IMR-90 (cell line): ENCODE results near the gene MAGOH. TPM values are rescaled to one million over a fixed set of nuclear protein-coding genes. Genes with fewer than 3 reads are reported as not detected.

Source experiments
- ATAC-seq: fragments of 200-7000 bp; cut with Tn5 transposase; 2 replicates; pipeline ENCODE4 v1.9.1; 2020; ENCODE audit warnings: low read depth, mild to moderate bottlenecking, moderate library complexity
- BruUV-seq: library from RNA; stranded (reverse); fragments of 400-500 nt; replicated peaks from 2 replicates; lab custom pipeline; 2021; lab: Mats Ljungman, UMichigan
- CTCF ChIA-PET: fragments of 300-600 bp; formaldehyde crosslinking; extraction: SDS; loops from one replicate; lab custom pipeline; 2021; ENCODE audit warnings: antibody characterized with exemption; lab: Yijun Ruan, JAX
- POLR2A ChIA-PET: fragments of 300-600 bp; sonication (Branson Sonifier 250); formaldehyde crosslinking; loops from one replicate; lab custom pipeline; 2022; ENCODE audit warnings: antibody characterized with exemption; ENCODE audit not compliant: unreplicated experiment; lab: Charles Lee
- DNase-seq: peaks from one replicate; pipeline ENCODE4 v3.0.0; 2013
- H2AFZ ChIP-seq: replicated peaks from 2 replicates; pipeline ENCODE3; 2013; ENCODE audit warnings: low read length, mild to moderate bottlenecking; ENCODE audit not compliant: poor library complexity
- H2AK5ac ChIP-seq: 2 replicates; pipeline ENCODE4 v1.6.1; 2013; ENCODE audit warnings: low read depth, low read length, inconsistent platforms
- H2AK9ac ChIP-seq: replicated peaks from 2 replicates; pipeline ENCODE3; 2013; ENCODE audit warnings: mild to moderate bottlenecking, low read depth, low read length, moderate library complexity; ENCODE audit not compliant: poor library complexity
- H2BK120ac ChIP-seq: 2 replicates; pipeline ENCODE4 v1.6.1; 2013; ENCODE audit warnings: low read depth, low read length, inconsistent platforms
- H2BK15ac ChIP-seq: 3 replicates; pipeline ENCODE4 v1.6.1; 2013; ENCODE audit warnings: low read depth, low read length, inconsistent platforms
- H2BK20ac ChIP-seq: 2 replicates; pipeline ENCODE4 v1.6.1; 2013; ENCODE audit warnings: low read depth, mild to moderate bottlenecking, inconsistent platforms, low read length, moderate library complexity
- H2BK5ac ChIP-seq: 2 replicates; pipeline ENCODE4 v1.6.1; 2013; ENCODE audit warnings: mild to moderate bottlenecking, low read depth, low read length, inconsistent platforms; ENCODE audit not compliant: poor library complexity, severe bottlenecking
- H3K14ac ChIP-seq: replicated peaks from 2 replicates; pipeline ENCODE4 v1.6.1; 2013; ENCODE audit warnings: low read depth, low read length, inconsistent platforms
- H3K18ac ChIP-seq: 2 replicates; pipeline ENCODE4 v1.6.1; 2013; ENCODE audit warnings: low read depth, low read length, control low read depth
- H3K23ac ChIP-seq: 2 replicates; pipeline ENCODE4 v1.6.1; 2013; ENCODE audit warnings: low read depth, low read length, inconsistent platforms
- H3K27ac ChIP-seq: 2 replicates; pipeline ENCODE4 v1.5.1; 2013; ENCODE audit warnings: mild to moderate bottlenecking, control low read depth, low read length; ENCODE audit not compliant: insufficient read depth
- H3K27me3 ChIP-seq: 2 replicates; pipeline ENCODE4 v1.6.1; 2013; ENCODE audit warnings: low read length; ENCODE audit not compliant: control insufficient read depth, insufficient read depth
- H3K36me3 ChIP-seq: 2 replicates; pipeline ENCODE4 v1.6.1; 2013; ENCODE audit warnings: low read length, mixed read lengths; ENCODE audit not compliant: control insufficient read depth, insufficient read depth
- H3K4ac ChIP-seq: 2 replicates; pipeline ENCODE4 v1.6.1; 2013; ENCODE audit warnings: low read depth, low read length, inconsistent platforms
- H3K4me1 ChIP-seq: 2 replicates; pipeline ENCODE4 v1.6.1; 2013; ENCODE audit warnings: low read length, mixed read lengths; ENCODE audit not compliant: control insufficient read depth, insufficient read depth
- H3K4me2 ChIP-seq: 2 replicates; pipeline ENCODE4 v1.6.1; 2013; ENCODE audit warnings: low read depth, mild to moderate bottlenecking, control low read depth, low read length, moderate library complexity
- H3K4me3 ChIP-seq: 2 replicates; pipeline ENCODE4 v1.5.1; 2013; ENCODE audit warnings: low read depth, mild to moderate bottlenecking, control low read depth, low read length, moderate library complexity; ENCODE audit not compliant: insufficient read depth
- H3K56ac ChIP-seq: 2 replicates; pipeline ENCODE4 v1.6.1; 2013; ENCODE audit warnings: low read length, inconsistent platforms; ENCODE audit not compliant: insufficient read depth; ENCODE audit errors: extremely low read depth
- H3K79me1 ChIP-seq, 2 experiments: 2 replicates each; pipeline ENCODE4 v1.6.1; 2013; ENCODE audit warnings: low read length in 2 of 2, inconsistent platforms in 1 of 2, low read depth in 1 of 2
- H3K9ac ChIP-seq: 2 replicates; pipeline ENCODE4 v1.6.1; 2013; ENCODE audit warnings: low read depth, low read length, control low read depth
- H3K9me1 ChIP-seq: 2 replicates; pipeline ENCODE4 v1.6.1; 2013; ENCODE audit warnings: low read length, inconsistent platforms; ENCODE audit not compliant: insufficient read depth
- H3K9me3 ChIP-seq: 2 replicates; pipeline ENCODE4 v1.6.1; 2013; ENCODE audit warnings: low read length; ENCODE audit not compliant: control insufficient read depth, insufficient read depth
- H4K20me1 ChIP-seq: 2 replicates; pipeline ENCODE4 v1.6.1; 2013; ENCODE audit warnings: low read length, inconsistent platforms; ENCODE audit not compliant: insufficient read depth
- H4K5ac ChIP-seq: 2 replicates; pipeline ENCODE4 v1.6.1; 2013; ENCODE audit warnings: mild to moderate bottlenecking, low read depth, low read length, control low read depth
- H4K8ac ChIP-seq, 2 experiments: 2 replicates each; pipeline ENCODE4 v1.6.1; 2013; ENCODE audit warnings: low read depth in 2 of 2, low read length in 2 of 2, control low read depth in 1 of 2, inconsistent platforms in 1 of 2
- H4K91ac ChIP-seq: 2 replicates; pipeline ENCODE4 v1.6.1; 2013; ENCODE audit warnings: low read depth, low read length, inconsistent platforms; ENCODE audit not compliant: insufficient read depth
- BHLHE40 ChIP-seq: fragments of 150-350 bp; IDR thresholded peaks from 2 replicates; pipeline ENCODE4 v1.6.1; 2016; ENCODE audit warnings: mild to moderate bottlenecking, low read depth, low read length
- CEBPB ChIP-seq: IDR thresholded peaks from 2 replicates; pipeline ENCODE4 v1.6.1; 2012; ENCODE audit warnings: low read depth, low read length, improper control_type of control experiment
- CTCF ChIP-seq: conservative IDR thresholded peaks from 2 replicates; pipeline ENCODE4 v1.5.1; 2012; ENCODE audit warnings: mild to moderate bottlenecking, low read depth, low read length, improper control_type of control experiment
- MAFK ChIP-seq: IDR thresholded peaks from 2 replicates; pipeline ENCODE4 v1.6.1; 2012; ENCODE audit warnings: low read depth, low read length, improper control_type of control experiment
- NFE2L2 ChIP-seq: fragments of 150-350 bp; IDR thresholded peaks from 2 replicates; pipeline ENCODE4 v1.6.1; 2016; ENCODE audit warnings: low read depth, mild to moderate bottlenecking, low read length
- POLR2A ChIP-seq: IDR thresholded peaks from 2 replicates; pipeline ENCODE4 v1.6.1; 2012; ENCODE audit warnings: mild to moderate bottlenecking, low read depth, low read length
- RAD21 ChIP-seq: IDR thresholded peaks from 2 replicates; pipeline ENCODE4 v1.6.1; 2012; ENCODE audit warnings: low read length, improper control_type of control experiment
- RCOR1 ChIP-seq: IDR thresholded peaks from 2 replicates; pipeline ENCODE4 v1.6.1; 2012; ENCODE audit warnings: mild to moderate bottlenecking, low read length, improper control_type of control experiment; ENCODE audit not compliant: insufficient replicate concordance
- RFX5 ChIP-seq: IDR thresholded peaks from 2 replicates; pipeline ENCODE4 v1.8.0; 2012; ENCODE audit warnings: low read depth, mild to moderate bottlenecking, low read length, moderate library complexity
- SMC3 ChIP-seq: fragments of 150-350 bp; IDR thresholded peaks from 2 replicates; pipeline ENCODE4 v1.6.1; 2016; ENCODE audit warnings: low read depth, mild to moderate bottlenecking, antibody characterized with exemption, low read length, moderate library complexity
- USF2 ChIP-seq: fragments of 150-350 bp; IDR thresholded peaks from 2 replicates; pipeline ENCODE4 v1.6.1; 2017; ENCODE audit warnings: mild to moderate bottlenecking, antibody characterized with exemption, low read length, low read depth
- WGBS, 2 experiments: methylation state at CpG; one replicate each; pipeline versions ENCODE4 v1.1.5 to v1.1.7; 2013; ENCODE audit warnings: missing lambda C conversion rate in 2 of 2; ENCODE audit not compliant: insufficient read length in 1 of 2; ENCODE audit errors: extremely low coverage in 2 of 2; 5-methylcytosine and 5-hydroxymethylcytosine counted together
- dilution Hi-C: fragments of 300-500 bp; cut with HindIII; formaldehyde crosslinking; loops from one replicate; pipeline ENCODE4 v1.14.3; 2018; ENCODE audit warnings: low sequenced_read_pairs; ENCODE audit not compliant: unreplicated experiment
- in situ Hi-C: fragments of 300-500 bp; cut with MboI; formaldehyde crosslinking; loops from 3 replicates; pipeline ENCODE4 v1.14.3; 2019; ENCODE audit warnings: low sequenced_read_pairs, inconsistent platforms, mixed read lengths
- intact Hi-C: fragments of 100-400 bp; cut with micrococcal nuclease; formaldehyde crosslinking; loops from 2 replicates; pipeline ENCODE4 v1.10.0; 2022
- polyA plus RNA-seq, 3 experiments: library from polyadenylated mRNA; depleted of rRNA; stranded (reverse); fragments of >200 nt; gene quantifications; 2 replicates each; pipeline ENCODE4 v1.2.3, GENCODE V29; 2012; ENCODE audit warnings: low replicate concordance in 1 of 3
- total RNA-seq: library from RNA; depleted of rRNA; stranded (reverse); fragments of >200 nt; gene quantifications from 2 replicates; pipeline ENCODE4 v1.2.3, GENCODE V29; 2012

Gene MAGOH
- total and polyA plus RNA-seq, 2 of the 4 experiments (the other 2 are of a cell fraction), result 3.8 to 26.3 TPM

DNA sequence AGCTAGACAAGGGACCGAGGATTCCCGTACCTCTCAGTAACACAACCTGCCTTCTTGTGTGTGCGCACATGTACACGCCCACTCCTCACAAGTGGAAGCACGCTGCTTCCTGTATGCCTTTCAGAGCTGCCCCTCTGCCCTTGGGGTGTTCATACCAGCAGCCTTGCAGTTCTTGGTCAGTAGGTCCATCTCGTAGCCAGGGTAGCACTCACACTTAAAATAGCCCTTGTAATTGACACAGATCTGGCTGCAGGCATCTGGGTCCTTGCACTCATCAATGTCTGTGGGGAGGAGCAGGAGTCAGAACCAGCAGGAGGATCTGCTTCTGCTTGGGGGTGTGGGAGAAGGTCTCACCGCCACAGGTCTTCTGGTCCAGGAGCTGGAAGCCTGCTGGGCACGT, 32.6 kb upstream of the MAGOH start:
- Histone ChIP-seq H3K27ac (no peak overlapping the region), H3K14ac (no peak overlapping the region), H2AK9ac (peak overlapping the region; percentile 50), H2BK15ac (no peak overlapping the region), H2BK5ac (no peak overlapping the region), H3K9me3 (no peaks in the 10 kb centered on the region), H3K4ac (no peak overlapping the region), H3K9me1 (0 out of 2 replicates have a peak, but pooled peaks cover under 1% of the 10 kb centered on the region), H3K4me2 (no peak overlapping the region), H3K9ac (no peak overlapping the region), H2BK120ac (no peak overlapping the region), H3K23ac (no peak overlapping the region), H3K36me3 (peaks cover 4% of the 10 kb centered on the region; the same call in 1 of the 2 replicates), H2AK5ac (no peak overlapping the region), H3K27me3 (no peaks in the 10 kb centered on the region), H3K4me1 (no peaks in the 10 kb centered on the region), H2BK20ac (no peak overlapping the region), H4K5ac (no peak overlapping the region), H4K20me1 (no peaks in the 10 kb centered on the region), H2AFZ (no peak overlapping the region), H4K8ac (no peak overlapping the region), H4K91ac (no peak overlapping the region), H3K79me1 (no peaks in the 10 kb centered on the region), H3K56ac (no peak overlapping the region), H3K4me3 (no peak overlapping the region), H3K18ac (no peak overlapping the region)
- 92% methylated on average over 5 of the region's 8 CpGs; no CpG with 5 or more reads in 1 of the 2 experiments for WGBS, 2 experiments
- no TSS peak for BruUV-seq
- ChIA-PET POLR2A (no interaction called here), CTCF (interaction anchor here (0.5 kb wide), 1 partner anchor 805 kb away, joined by 4 read pairs; no protein-coding TSS in a partner anchor)
- no peak for DNase-seq
- ATAC-seq, result no peak
- in situ Hi-C loops, result no loop called here
- TF ChIP-seq POLR2A, result no peak
- no peak for TF ChIP-seq USF2
- no peak for TF ChIP-seq RFX5
- TF ChIP-seq BHLHE40, result no peak
- TF ChIP-seq CTCF, result no peak
- TF ChIP-seq MAFK, result no peak
- TF ChIP-seq RCOR1, result no peak
- no peak for TF ChIP-seq NFE2L2
- no peak for TF ChIP-seq SMC3
- no peak for TF ChIP-seq RAD21
- no peak for TF ChIP-seq CEBPB
- intact Hi-C loops, result no loop called here
- dilution Hi-C loops, result no loop called here
